K562 (cell line): Measurements from ENCODE around the gene TMEM245. TPM values are rescaled to one million over a fixed set of nuclear protein-coding genes. Genes with fewer than 3 reads are reported as not detected.

ENCODE experiments used
- GTF2E2 ChIP-seq: fragments of 200-800 bp; sonication (Bioruptor generic); IDR thresholded peaks from 2 replicates; pipeline ENCODE4 v1.6.1; 2016; ENCODE audit warnings: missing genetic modification characterization, missing compliant biosample characterization
- HCFC1 ChIP-seq: IDR thresholded peaks from 2 replicates; pipeline ENCODE4 v1.6.1; 2012; ENCODE audit warnings: low read depth, low read length, improper control_type of control experiment
- MAFG ChIP-seq: fragments of 450-650 bp; conservative IDR thresholded peaks from 2 replicates; pipeline ENCODE4 v1.6.1; 2016; ENCODE audit warnings: missing genetic modification characterization, missing compliant biosample characterization
- PHF21A ChIP-seq: fragments of 450-650 bp; IDR thresholded peaks from 2 replicates; pipeline ENCODE4 v1.6.1; 2017; ENCODE audit warnings: low read depth, borderline replicate concordance
- RAD51 ChIP-seq: fragments of 450-650 bp; IDR thresholded peaks from 2 replicates; pipeline ENCODE4 v1.7.1; 2016; ENCODE audit warnings: low read depth, mild to moderate bottlenecking, borderline replicate concordance
- SOX6 ChIP-seq: fragments of 450-650 bp; IDR thresholded peaks from 2 replicates; pipeline ENCODE4 v1.6.1; 2014; ENCODE audit warnings: mild to moderate bottlenecking
- SP2 ChIP-seq: IDR thresholded peaks from 2 replicates; pipeline ENCODE4 v1.6.1; 2011; ENCODE audit warnings: mild to moderate bottlenecking, low read depth, low read length, moderate library complexity; ENCODE audit not compliant: poor library complexity, severe bottlenecking; ENCODE audit errors: extremely low read depth
- TARDBP ChIP-seq: fragments of 450-650 bp; IDR thresholded peaks from 2 replicates; pipeline ENCODE4 v1.6.1; 2016
- TBL1XR1 ChIP-seq, 2 experiments: IDR thresholded peaks; 2 replicates each; pipeline ENCODE4 v1.6.1; 2012; ENCODE audit warnings: improper control_type of control experiment in 2 of 2, low read length in 2 of 2, mild to moderate bottlenecking in 1 of 2
- TEAD4 ChIP-seq, 2 experiments: sonication (generic) in 1 of 2; formaldehyde crosslinking in 1 of 2; IDR thresholded peaks; 2 replicates each; pipeline versions ENCODE4 v1.6.1 to v1.8.0; 2012 to 2022; ENCODE audit warnings: borderline replicate concordance in 1 of 2, inconsistent platforms in 1 of 2, low read length in 1 of 2, mild to moderate bottlenecking in 1 of 2, missing genetic modification reagents in 1 of 2
- ZFPM2 ChIP-seq: fragments of 250-450 bp; sonication (Bioruptor Pico); IDR thresholded peaks from 2 replicates; pipeline ENCODE4 v1.5.1; 2022; ENCODE audit warnings: mild to moderate bottlenecking
- ZNF696 ChIP-seq: fragments of 250-450 bp; sonication (Bioruptor Pico); conservative IDR thresholded peaks from 2 replicates; pipeline ENCODE4 v1.4.0; 2020; ENCODE audit warnings: mild to moderate bottlenecking, moderate library complexity
- ZNF778 ChIP-seq: fragments of 450-650 bp; formaldehyde crosslinking; IDR thresholded peaks from 2 replicates; pipeline ENCODE4 v1.4.0; 2020; ENCODE audit warnings: mild to moderate bottlenecking, moderate library complexity
- polyA plus RNA-seq, 8 experiments: library from polyadenylated mRNA; depleted of rRNA in 4 of 8; stranded (reverse) in 5 of 8; unstranded in 3 of 8; fragments of >200 nt; fragmentation: Nextera tagmentation in 2 of 8; fragmentation: Illumina TruSeq in 1 of 8; extraction: Ambion mirVana in 2 of 8; extraction: Trizol in 1 of 8; gene quantifications; 2 replicates each; pipeline versions ENCODE4 v1.2.1 to v1.2.3, GENCODE V29; 2011 to 2014; ENCODE audit warnings: inconsistent platforms in 1 of 8, missing spikeins in 1 of 8
- total RNA-seq, 7 experiments: library from RNA; depleted of rRNA in 6 of 7; stranded (reverse); fragments of >200 nt in 6 of 7; fragmentation: Illumina TruSeq in 2 of 7; extraction: Trizol in 2 of 7; gene quantifications; 2 replicates each; pipeline versions ENCODE4 v1.2.1 to v1.2.3, GENCODE V29; 2011 to 2021; ENCODE audit warnings: low replicate concordance in 1 of 7
- TF ChIP-seq, protein P1 (sequence below): sonication (generic); formaldehyde crosslinking; IDR thresholded peaks from 2 replicates; pipeline ENCODE4 v1.8.1; 2022; ENCODE audit warnings: missing genetic modification reagents
- TF ChIP-seq, protein P2 (sequence below), 2 experiments: fragments of 150-350 bp in 1 of 2; IDR thresholded peaks; 2 replicates each; pipeline ENCODE4 v1.6.1; 2012 to 2016; ENCODE audit warnings: low read depth in 2 of 2, low read length in 2 of 2, mild to moderate bottlenecking in 1 of 2, moderate library complexity in 1 of 2
- TF ChIP-seq, protein P3 (sequence below): sonication (generic); formaldehyde crosslinking; IDR thresholded peaks from 2 replicates; pipeline ENCODE4 v1.8.1; 2023; ENCODE audit warnings: mild to moderate bottlenecking, missing genetic modification reagents
- TF ChIP-seq, protein P4 (sequence below): fragments of 250-450 bp; sonication (Bioruptor Pico); IDR thresholded peaks from 2 replicates; pipeline ENCODE4 v1.5.0; 2020; ENCODE audit warnings: mild to moderate bottlenecking
- TF ChIP-seq, protein P5 (sequence below): fragments of 250-450 bp; sonication (Bioruptor Pico); IDR thresholded peaks from 2 replicates; pipeline ENCODE4 v1.8.0; 2021; ENCODE audit warnings: borderline replicate concordance, mild to moderate bottlenecking, moderate library complexity; ENCODE audit not compliant: poor library complexity, severe bottlenecking
- TF ChIP-seq, protein P6 (sequence below): fragments of 450-650 bp; formaldehyde crosslinking; IDR thresholded peaks from 2 replicates; pipeline ENCODE4 v1.4.0; 2020; ENCODE audit warnings: mild to moderate bottlenecking

The TMEM245 gene
- total and polyA plus RNA-seq, 9 of the 15 experiments (the other 6 are each of a cell fraction or from before 2014, with no cell fraction given) = 8.5 to 43.2 (median 24.3) TPM

DNA sequence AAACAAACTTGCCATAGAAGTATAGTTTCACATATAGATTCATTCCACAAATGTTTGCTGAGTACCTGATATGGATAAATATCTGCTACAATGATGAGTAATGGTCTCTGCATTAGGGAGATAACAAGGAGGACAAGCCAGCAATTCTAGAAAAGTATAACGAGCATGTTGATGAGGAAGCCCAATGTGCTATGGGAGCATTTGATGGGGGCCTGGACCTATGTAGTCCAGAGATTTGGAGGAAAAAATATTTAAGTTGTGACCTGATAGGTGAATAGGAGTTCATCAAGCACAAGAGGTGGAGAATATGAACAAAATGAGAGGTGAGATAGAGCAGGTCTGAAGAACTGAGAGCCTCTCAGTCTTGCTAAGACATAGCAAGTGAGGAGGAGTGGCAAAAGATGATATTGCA lies 14.4 kb upstream of the TMEM245 start (continued):
- TF ChIP-seq, protein P1, sequence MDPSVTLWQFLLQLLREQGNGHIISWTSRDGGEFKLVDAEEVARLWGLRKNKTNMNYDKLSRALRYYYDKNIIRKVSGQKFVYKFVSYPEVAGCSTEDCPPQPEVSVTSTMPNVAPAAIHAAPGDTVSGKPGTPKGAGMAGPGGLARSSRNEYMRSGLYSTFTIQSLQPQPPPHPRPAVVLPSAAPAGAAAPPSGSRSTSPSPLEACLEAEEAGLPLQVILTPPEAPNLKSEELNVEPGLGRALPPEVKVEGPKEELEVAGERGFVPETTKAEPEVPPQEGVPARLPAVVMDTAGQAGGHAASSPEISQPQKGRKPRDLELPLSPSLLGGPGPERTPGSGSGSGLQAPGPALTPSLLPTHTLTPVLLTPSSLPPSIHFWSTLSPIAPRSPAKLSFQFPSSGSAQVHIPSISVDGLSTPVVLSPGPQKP (CRISPR knock-in tag) = no peak
- TF ChIP-seq SP2 = no peak
- TF ChIP-seq, protein P2, sequence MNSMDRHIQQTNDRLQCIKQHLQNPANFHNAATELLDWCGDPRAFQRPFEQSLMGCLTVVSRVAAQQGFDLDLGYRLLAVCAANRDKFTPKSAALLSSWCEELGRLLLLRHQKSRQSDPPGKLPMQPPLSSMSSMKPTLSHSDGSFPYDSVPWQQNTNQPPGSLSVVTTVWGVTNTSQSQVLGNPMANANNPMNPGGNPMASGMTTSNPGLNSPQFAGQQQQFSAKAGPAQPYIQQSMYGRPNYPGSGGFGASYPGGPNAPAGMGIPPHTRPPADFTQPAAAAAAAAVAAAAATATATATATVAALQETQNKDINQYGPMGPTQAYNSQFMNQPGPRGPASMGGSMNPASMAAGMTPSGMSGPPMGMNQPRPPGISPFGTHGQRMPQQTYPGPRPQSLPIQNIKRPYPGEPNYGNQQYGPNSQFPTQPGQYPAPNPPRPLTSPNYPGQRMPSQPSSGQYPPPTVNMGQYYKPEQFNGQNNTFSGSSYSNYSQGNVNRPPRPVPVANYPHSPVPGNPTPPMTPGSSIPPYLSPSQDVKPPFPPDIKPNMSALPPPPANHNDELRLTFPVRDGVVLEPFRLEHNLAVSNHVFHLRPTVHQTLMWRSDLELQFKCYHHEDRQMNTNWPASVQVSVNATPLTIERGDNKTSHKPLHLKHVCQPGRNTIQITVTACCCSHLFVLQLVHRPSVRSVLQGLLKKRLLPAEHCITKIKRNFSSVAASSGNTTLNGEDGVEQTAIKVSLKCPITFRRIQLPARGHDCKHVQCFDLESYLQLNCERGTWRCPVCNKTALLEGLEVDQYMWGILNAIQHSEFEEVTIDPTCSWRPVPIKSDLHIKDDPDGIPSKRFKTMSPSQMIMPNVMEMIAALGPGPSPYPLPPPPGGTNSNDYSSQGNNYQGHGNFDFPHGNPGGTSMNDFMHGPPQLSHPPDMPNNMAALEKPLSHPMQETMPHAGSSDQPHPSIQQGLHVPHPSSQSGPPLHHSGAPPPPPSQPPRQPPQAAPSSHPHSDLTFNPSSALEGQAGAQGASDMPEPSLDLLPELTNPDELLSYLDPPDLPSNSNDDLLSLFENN (IDR thresholded peaks at IDR 0.05; ENCODE audit: low read depth in 2 of 2, low read length in 2 of 2) = peak in 1 of 2 experiments; percentile 85; a peak in 1 of 4 replicates
- peak; percentile 97 for TF ChIP-seq TEAD4 (IDR thresholded peaks at IDR 0.05; ENCODE audit: low read length)
- TF ChIP-seq TEAD4 (CRISPR knock-in tag; IDR thresholded peaks at IDR 0.05; ENCODE audit: borderline replicate concordance) = no peak
- TF ChIP-seq, protein P3, sequence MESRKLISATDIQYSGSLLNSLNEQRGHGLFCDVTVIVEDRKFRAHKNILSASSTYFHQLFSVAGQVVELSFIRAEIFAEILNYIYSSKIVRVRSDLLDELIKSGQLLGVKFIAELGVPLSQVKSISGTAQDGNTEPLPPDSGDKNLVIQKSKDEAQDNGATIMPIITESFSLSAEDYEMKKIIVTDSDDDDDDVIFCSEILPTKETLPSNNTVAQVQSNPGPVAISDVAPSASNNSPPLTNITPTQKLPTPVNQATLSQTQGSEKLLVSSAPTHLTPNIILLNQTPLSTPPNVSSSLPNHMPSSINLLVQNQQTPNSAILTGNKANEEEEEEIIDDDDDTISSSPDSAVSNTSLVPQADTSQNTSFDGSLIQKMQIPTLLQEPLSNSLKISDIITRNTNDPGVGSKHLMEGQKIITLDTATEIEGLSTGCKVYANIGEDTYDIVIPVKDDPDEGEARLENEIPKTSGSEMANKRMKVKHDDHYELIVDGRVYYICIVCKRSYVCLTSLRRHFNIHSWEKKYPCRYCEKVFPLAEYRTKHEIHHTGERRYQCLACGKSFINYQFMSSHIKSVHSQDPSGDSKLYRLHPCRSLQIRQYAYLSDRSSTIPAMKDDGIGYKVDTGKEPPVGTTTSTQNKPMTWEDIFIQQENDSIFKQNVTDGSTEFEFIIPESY (CRISPR knock-in tag) = no peak
- TF ChIP-seq, protein P4, sequence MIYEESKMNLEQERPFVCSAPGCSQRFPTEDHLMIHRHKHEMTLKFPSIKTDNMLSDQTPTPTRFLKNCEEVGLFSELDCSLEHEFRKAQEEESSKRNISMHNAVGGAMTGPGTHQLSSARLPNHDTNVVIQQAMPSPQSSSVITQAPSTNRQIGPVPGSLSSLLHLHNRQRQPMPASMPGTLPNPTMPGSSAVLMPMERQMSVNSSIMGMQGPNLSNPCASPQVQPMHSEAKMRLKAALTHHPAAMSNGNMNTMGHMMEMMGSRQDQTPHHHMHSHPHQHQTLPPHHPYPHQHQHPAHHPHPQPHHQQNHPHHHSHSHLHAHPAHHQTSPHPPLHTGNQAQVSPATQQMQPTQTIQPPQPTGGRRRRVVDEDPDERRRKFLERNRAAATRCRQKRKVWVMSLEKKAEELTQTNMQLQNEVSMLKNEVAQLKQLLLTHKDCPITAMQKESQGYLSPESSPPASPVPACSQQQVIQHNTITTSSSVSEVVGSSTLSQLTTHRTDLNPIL (CRISPR knock-in tag) = no peak
- peak; percentile 81 for TF ChIP-seq SOX6
- no peak for TF ChIP-seq ZNF778 (CRISPR knock-in tag)
- no peak; the same call in 1 of the 2 replicates for TF ChIP-seq PHF21A
- peak; percentile 52; the same call in 1 of the 2 replicates for TF ChIP-seq MAFG (tag)
- no peak for TF ChIP-seq RAD51
- no peak for TF ChIP-seq ZFPM2 (CRISPR knock-in tag)
- peak in 1 of 2 experiments; percentile 75; a peak in 1 of 4 replicates for TF ChIP-seq TBL1XR1 (IDR thresholded peaks at IDR 0.05; ENCODE audit: low read length in 2 of 2)
- TF ChIP-seq, protein P5, sequence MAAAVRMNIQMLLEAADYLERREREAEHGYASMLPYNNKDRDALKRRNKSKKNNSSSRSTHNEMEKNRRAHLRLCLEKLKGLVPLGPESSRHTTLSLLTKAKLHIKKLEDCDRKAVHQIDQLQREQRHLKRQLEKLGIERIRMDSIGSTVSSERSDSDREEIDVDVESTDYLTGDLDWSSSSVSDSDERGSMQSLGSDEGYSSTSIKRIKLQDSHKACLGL (CRISPR knock-in tag) = no peak
- no peak for TF ChIP-seq ZNF696
- TF ChIP-seq, protein P6, sequence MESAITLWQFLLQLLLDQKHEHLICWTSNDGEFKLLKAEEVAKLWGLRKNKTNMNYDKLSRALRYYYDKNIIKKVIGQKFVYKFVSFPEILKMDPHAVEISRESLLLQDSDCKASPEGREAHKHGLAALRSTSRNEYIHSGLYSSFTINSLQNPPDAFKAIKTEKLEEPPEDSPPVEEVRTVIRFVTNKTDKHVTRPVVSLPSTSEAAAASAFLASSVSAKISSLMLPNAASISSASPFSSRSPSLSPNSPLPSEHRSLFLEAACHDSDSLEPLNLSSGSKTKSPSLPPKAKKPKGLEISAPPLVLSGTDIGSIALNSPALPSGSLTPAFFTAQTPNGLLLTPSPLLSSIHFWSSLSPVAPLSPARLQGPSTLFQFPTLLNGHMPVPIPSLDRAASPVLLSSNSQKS (CRISPR knock-in tag) = no peak
- TF ChIP-seq GTF2E2 (tag) = no peak
- TF ChIP-seq TARDBP = no peak
- TF ChIP-seq HCFC1 = no peak
